Measurements from ENCODE around the gene APEH.

The APEH gene

DNA sequence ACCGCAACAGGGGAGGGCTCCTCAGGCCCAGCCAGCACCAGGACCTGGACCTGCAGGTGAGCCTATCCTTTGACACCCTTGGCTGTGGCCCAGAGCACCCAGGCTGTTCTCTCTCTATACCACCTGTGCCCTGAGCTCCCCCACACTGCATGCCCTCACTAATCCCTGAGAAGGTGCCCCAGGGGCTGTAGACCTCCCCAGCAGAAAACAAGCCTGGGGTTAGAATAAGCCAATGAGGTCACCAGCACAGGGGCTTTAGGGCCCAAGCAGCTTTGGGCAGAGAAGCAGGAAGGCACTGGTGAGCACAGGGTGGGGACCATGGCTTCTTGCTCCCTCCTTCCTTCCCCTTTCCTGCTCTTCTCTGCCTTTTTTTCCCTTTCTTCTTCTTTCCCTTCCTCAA, 10.3 kb upstream of the APEH start:
- no peaks in the 10 kb centered on the region for H3K36me3 ChIP-seq (replicated peaks; ENCODE audit: low read depth, low read length)

GRCh38 chr3:49664300-49664699, 9.9 kb upstream of the APEH start:
- Histone ChIP-seq H3K4me1 (ENCODE audit: low read length) (no peaks in the 10 kb centered on the region), H4K20me1 (ENCODE audit: insufficient read depth, low read length) (no peaks in the 10 kb centered on the region), H3K36me3 (replicated peaks; ENCODE audit: low read depth, low read length) (no peaks in the 10 kb centered on the region), H3K9ac (ENCODE audit: low read length) (no peak overlapping the region), H3K4me3 (ENCODE audit: low read length) (no peak overlapping the region), H3K9me3 (ENCODE audit: insufficient read depth, low read length) (no peaks in the 10 kb centered on the region), H3K27ac (ENCODE audit: low read length) (no peak overlapping the region), H3K27me3 (ENCODE audit: low read depth, low read length) (no peaks in the 10 kb centered on the region), H2AFZ (ENCODE audit: low read depth, low read length) (no peak overlapping the region), H3K4me2 (ENCODE audit: low read length) (no peak overlapping the region), H3K79me2 (ENCODE audit: low read length) (no peaks in the 10 kb centered on the region)
- TF ChIP-seq CTCF (IDR thresholded peaks at IDR 0.05; ENCODE audit: low read depth, low read length) (no peak), EZH2phosphoT487 (IDR thresholded peaks at IDR 0.05; ENCODE audit: low read depth) (no peak)

More for the DNA sequence above, 10.3 kb upstream of the APEH start:
- no peaks in the 10 kb centered on the region for H3K79me2 ChIP-seq (ENCODE audit: low read length)
- H3K27ac ChIP-seq (ENCODE audit: low read length) = no peak overlapping the region
- no peak overlapping the region for H3K4me2 ChIP-seq (ENCODE audit: low read length)
- TF ChIP-seq EZH2phosphoT487 (IDR thresholded peaks at IDR 0.05; ENCODE audit: low read depth) (no peak), CTCF (IDR thresholded peaks at IDR 0.05; ENCODE audit: low read depth, low read length) (no peak)
- no peaks in the 10 kb centered on the region for H3K4me1 ChIP-seq (ENCODE audit: low read length)
- no peaks in the 10 kb centered on the region for H3K27me3 ChIP-seq (ENCODE audit: low read depth, low read length)
- H3K4me3 ChIP-seq (ENCODE audit: low read length) = no peak overlapping the region
- H2AFZ ChIP-seq (ENCODE audit: low read depth, low read length) = no peak overlapping the region
- no peaks in the 10 kb centered on the region for H4K20me1 ChIP-seq (ENCODE audit: insufficient read depth, low read length)
- no peak overlapping the region for H3K9ac ChIP-seq (ENCODE audit: low read length)
- H3K9me3 ChIP-seq (ENCODE audit: insufficient read depth, low read length) = no peaks in the 10 kb centered on the region

DNA sequence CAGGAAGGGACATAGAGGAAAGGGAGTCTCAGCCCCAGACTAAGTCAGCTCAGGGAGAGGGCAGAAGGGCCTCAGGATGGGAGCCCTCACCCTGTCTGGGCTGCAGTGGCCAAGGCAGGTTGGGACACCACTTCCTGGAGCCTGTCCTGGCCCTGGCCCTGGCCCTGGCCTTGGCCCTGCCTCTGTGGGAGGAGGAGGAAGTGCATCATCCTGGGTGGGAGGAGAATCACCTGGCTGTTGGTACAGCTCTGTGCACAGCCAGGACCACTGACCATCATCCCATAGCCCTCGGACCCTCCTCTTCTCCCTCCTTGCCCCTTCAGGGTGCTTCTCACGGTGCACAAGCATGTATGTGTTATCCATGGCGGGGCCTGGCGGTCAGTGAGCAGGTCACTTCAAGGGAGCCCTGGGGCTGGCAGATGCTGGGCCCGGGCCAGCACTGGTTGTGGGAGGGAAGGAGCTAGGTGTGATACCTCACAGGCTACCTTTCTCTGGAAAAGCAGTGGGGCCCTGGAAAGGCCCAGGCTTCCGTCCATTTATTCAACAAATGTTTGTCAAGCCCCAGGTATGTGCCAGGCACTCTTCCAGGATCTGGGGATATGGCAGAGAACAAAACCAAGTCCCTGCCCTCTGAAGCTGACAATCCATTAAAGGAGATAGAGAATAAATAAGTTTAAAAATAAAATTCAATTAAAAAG, 8.2 kb upstream of the APEH start:
- no peak overlapping the region for H3K9ac ChIP-seq (ENCODE audit: low read length)
- no peak for TF ChIP-seq CTCF (IDR thresholded peaks at IDR 0.05; ENCODE audit: low read depth, low read length)
- no peak for TF ChIP-seq EZH2phosphoT487 (IDR thresholded peaks at IDR 0.05; ENCODE audit: low read depth)
- no peaks in the 10 kb centered on the region for H3K9me3 ChIP-seq (ENCODE audit: insufficient read depth, low read length)
- H3K27me3 ChIP-seq (ENCODE audit: low read depth, low read length) = no peaks in the 10 kb centered on the region
- H3K27ac ChIP-seq (ENCODE audit: low read length) = no peak overlapping the region
- H4K20me1 ChIP-seq (ENCODE audit: insufficient read depth, low read length) = no peaks in the 10 kb centered on the region
- no peak overlapping the region for H2AFZ ChIP-seq (ENCODE audit: low read depth, low read length)
- H3K4me1 ChIP-seq (ENCODE audit: low read length) = no peaks in the 10 kb centered on the region
- no peaks in the 10 kb centered on the region for H3K36me3 ChIP-seq (replicated peaks; ENCODE audit: low read depth, low read length)
- no peak overlapping the region for H3K4me2 ChIP-seq (ENCODE audit: low read length)
- H3K79me2 ChIP-seq (ENCODE audit: low read length) = no peaks in the 10 kb centered on the region
- H3K4me3 ChIP-seq (ENCODE audit: low read length) = no peak overlapping the region

DNA sequence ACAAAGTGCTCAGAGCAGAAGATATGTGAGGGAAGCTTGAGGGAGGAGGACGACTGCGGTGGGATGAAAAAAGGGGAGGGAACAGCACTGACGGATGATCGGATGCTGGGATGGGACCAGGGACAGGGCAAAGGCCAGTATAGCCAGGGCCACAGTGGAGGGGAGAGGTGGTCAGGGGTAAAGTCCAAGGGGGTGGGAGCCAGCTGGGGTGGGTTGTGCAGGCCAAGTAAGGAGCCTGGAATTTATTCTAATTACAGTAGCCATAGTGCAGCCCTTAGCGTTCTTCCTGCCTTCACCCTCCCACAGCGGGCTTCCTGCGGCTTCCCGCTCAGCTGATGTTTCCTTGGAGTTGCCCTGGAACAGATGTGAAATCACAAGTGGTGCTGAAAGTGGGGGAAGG, 7.6 kb upstream of the APEH start:
- TF ChIP-seq EZH2phosphoT487 (IDR thresholded peaks at IDR 0.05; ENCODE audit: low read depth) (no peak), CTCF (IDR thresholded peaks at IDR 0.05; ENCODE audit: low read depth, low read length) (no peak)
- no peak overlapping the region for H3K27ac ChIP-seq (ENCODE audit: low read length)
- no peaks in the 10 kb centered on the region for H3K27me3 ChIP-seq (ENCODE audit: low read depth, low read length)
- no peak overlapping the region for H3K9ac ChIP-seq (ENCODE audit: low read length)
- H3K4me2 ChIP-seq (ENCODE audit: low read length) = no peak overlapping the region
- no peaks in the 10 kb centered on the region for H3K9me3 ChIP-seq (ENCODE audit: insufficient read depth, low read length)
- H3K79me2 ChIP-seq (ENCODE audit: low read length) = no peaks in the 10 kb centered on the region
- no peaks in the 10 kb centered on the region for H3K36me3 ChIP-seq (replicated peaks; ENCODE audit: low read depth, low read length)
- H3K4me3 ChIP-seq (ENCODE audit: low read length) = no peak overlapping the region
- no peak overlapping the region for H2AFZ ChIP-seq (ENCODE audit: low read depth, low read length)
- peaks cover 4% of the 10 kb centered on the region; the same call in 1 of the 2 replicates for H4K20me1 ChIP-seq (ENCODE audit: insufficient read depth, low read length)
- no peaks in the 10 kb centered on the region for H3K4me1 ChIP-seq (ENCODE audit: low read length)
